GM23338 (cell line): ENCODE data around the gene TAOK1. TPM values are rescaled to one million over a fixed set of nuclear protein-coding genes. Genes with fewer than 3 reads are reported as not detected.

ENCODE experiments used
- ATAC-seq: fragments of 200-7000 bp; cut with Tn5 transposase; 3 replicates; pipeline ENCODE4 v1.9.1; 2020
- DNase-seq: peaks from one replicate; pipeline ENCODE4 v3.0.0-alpha.2; 2015; ENCODE audit warnings: low spot score
- H2AFZ ChIP-seq: fragments of 200-600 bp; sonication (generic); 2 replicates; pipeline ENCODE4 v1.8.0; 2016; ENCODE audit warnings: antibody characterized with exemption, mild to moderate bottlenecking, moderate library complexity
- H3F3A ChIP-seq: fragments of 200-600 bp; sonication (generic); replicated peaks from 2 replicates; pipeline ENCODE4 v1.8.0; 2017; ENCODE audit warnings: antibody characterized with exemption, mixed run types, low read depth
- H3K27ac ChIP-seq: fragments of 200-600 bp; sonication (generic); 2 replicates; pipeline ENCODE4 v1.6.1; 2016; ENCODE audit warnings: low read depth
- H3K27me3 ChIP-seq: fragments of 200-600 bp; sonication (generic); 2 replicates; pipeline ENCODE4 v1.8.0; 2016; ENCODE audit warnings: mild to moderate bottlenecking, mixed run types, moderate library complexity; ENCODE audit not compliant: insufficient read depth
- H3K36me3 ChIP-seq: fragments of 200-600 bp; sonication (generic); 2 replicates; pipeline ENCODE4 v1.8.0; 2016; ENCODE audit warnings: mild to moderate bottlenecking; ENCODE audit not compliant: insufficient read depth
- H3K4me1 ChIP-seq: fragments of 200-600 bp; sonication (generic); 2 replicates; pipeline ENCODE4 v1.8.0; 2016; ENCODE audit warnings: mild to moderate bottlenecking, moderate library complexity; ENCODE audit not compliant: insufficient read depth
- H3K4me2 ChIP-seq: fragments of 200-600 bp; sonication (generic); 2 replicates; pipeline ENCODE4 v1.7.1; 2017; ENCODE audit warnings: mixed run types
- H3K4me3 ChIP-seq: fragments of 200-600 bp; sonication (generic); 2 replicates; pipeline ENCODE4 v1.6.1; 2016; ENCODE audit warnings: mixed run types
- H3K79me2 ChIP-seq: fragments of 200-600 bp; sonication (generic); replicated peaks from 2 replicates; pipeline ENCODE4 v1.8.0; 2017; ENCODE audit warnings: mild to moderate bottlenecking; ENCODE audit not compliant: insufficient read depth
- H3K9me2 ChIP-seq: fragments of 200-600 bp; sonication (generic); 2 replicates; pipeline ENCODE4 v1.8.0; 2017; ENCODE audit not compliant: insufficient read depth
- H4K20me1 ChIP-seq: fragments of 200-600 bp; sonication (generic); replicated peaks from 2 replicates; pipeline ENCODE4 v1.8.0; 2017; ENCODE audit warnings: mild to moderate bottlenecking; ENCODE audit not compliant: insufficient read depth
- H3K27ac Mint-ChIP-seq: 2 replicates; pipeline ENCODE4 v1.8.0; 2020; ENCODE audit warnings: inconsistent platforms, mild to moderate bottlenecking, moderate library complexity, mixed read lengths
- H3K27me3 Mint-ChIP-seq: 3 replicates; pipeline ENCODE4 v1.8.0; 2022; ENCODE audit warnings: low read depth, mild to moderate bottlenecking, moderate library complexity, mixed read lengths, inconsistent platforms; ENCODE audit not compliant: insufficient read depth, poor library complexity
- H3K36me3 Mint-ChIP-seq: 3 replicates; pipeline ENCODE4 v1.8.0; 2021; ENCODE audit warnings: low read depth, mild to moderate bottlenecking, inconsistent platforms, moderate library complexity, mixed read lengths
- H3K4me1 Mint-ChIP-seq: 3 replicates; pipeline ENCODE4 v1.8.0; 2020; ENCODE audit warnings: mild to moderate bottlenecking, inconsistent platforms, mixed read lengths
- H3K4me3 Mint-ChIP-seq: 3 replicates; pipeline ENCODE4 v1.8.0; 2021; ENCODE audit warnings: moderate library complexity, mild to moderate bottlenecking, inconsistent platforms, mixed read lengths
- H3K9me3 Mint-ChIP-seq: 3 replicates; pipeline ENCODE4 v1.8.0; 2020; ENCODE audit warnings: moderate library complexity, mild to moderate bottlenecking, inconsistent platforms, mixed read lengths
- CREB1 ChIP-seq: fragments of 250-450 bp; sonication (Bioruptor Pico); IDR thresholded peaks from 2 replicates; pipeline ENCODE4 v1.5.0; 2020; ENCODE audit warnings: low read depth, mild to moderate bottlenecking, moderate library complexity
- EZH2 ChIP-seq: fragments of 200-600 bp; sonication (generic); IDR thresholded peaks from one replicate; pipeline ENCODE4 v1.8.0; 2017; ENCODE audit warnings: antibody characterized with exemption, mild to moderate bottlenecking, low read depth; ENCODE audit not compliant: unreplicated experiment
- JUNB ChIP-seq: IDR thresholded peaks from one replicate; pipeline ENCODE4 v1.6.1; 2016; ENCODE audit warnings: antibody characterized with exemption; ENCODE audit not compliant: unreplicated experiment
- NANOG ChIP-seq: IDR thresholded peaks from 2 replicates; pipeline ENCODE4 v1.6.1; 2016; ENCODE audit warnings: antibody characterized with exemption, borderline replicate concordance
- ZNF114 ChIP-seq: fragments of 250-450 bp; sonication (Bioruptor Pico); IDR thresholded peaks from 2 replicates; pipeline ENCODE4 v1.5.0; 2020; ENCODE audit warnings: mild to moderate bottlenecking, moderate library complexity
- polyA plus RNA-seq: library from polyadenylated mRNA; unstranded; fragments of >200 nt; fragmentation: Nextera tagmentation; extraction: Ambion mirVana; gene quantifications from 2 replicates; pipeline ENCODE4 v1.2.1, GENCODE V29; 2016
- total RNA-seq: library from RNA; depleted of rRNA; stranded (reverse); fragments of >200 nt; shearing (Covaris generic); gene quantifications from 2 replicates; pipeline ENCODE4 v1.2.3, GENCODE V29; 2014
- TF ChIP-seq, protein P1 (sequence below), 2 experiments: fragments of 200-600 bp in 1 of 2; sonication (generic) in 1 of 2; conservative IDR thresholded peaks; 2 replicates each; pipeline versions ENCODE4 v1.5.1 to v1.6.1; 2016 to 2017; ENCODE audit warnings: antibody characterized with exemption in 2 of 2, low read depth in 2 of 2, mild to moderate bottlenecking in 2 of 2, moderate library complexity in 1 of 2
- TF ChIP-seq, protein P2 (sequence below): fragments of 250-450 bp; sonication (Bioruptor Pico); IDR thresholded peaks from 2 replicates; pipeline ENCODE4 v1.5.0; 2020; ENCODE audit warnings: mild to moderate bottlenecking, moderate library complexity

The TAOK1 gene
- total and polyA plus RNA-seq, 2 experiments from 2014 or later = 19.4 to 69.8 TPM

- Histone ChIP-seq H3K4me3 (no peak overlapping the region), H3K9me2 (no peaks in the 10 kb centered on the region), H3K79me2 (no peaks in the 10 kb centered on the region), H3K27ac (0 out of 2 replicates have a peak overlapping the region, but pooled peaks have one; percentile 21), H3K4me1 (peaks cover 14% of the 10 kb centered on the region; the same call in 1 of the 2 replicates), H4K20me1 (no peaks in the 10 kb centered on the region), H2AFZ (no peak overlapping the region), H3K27me3 (no peaks in the 10 kb centered on the region), H3K4me2 (peak overlapping the region; percentile 59), H3F3A (no peaks in the 10 kb centered on the region), H3K36me3 (no peaks in the 10 kb centered on the region)
- TF ChIP-seq JUNB = no peak
- TF ChIP-seq, protein P1, sequence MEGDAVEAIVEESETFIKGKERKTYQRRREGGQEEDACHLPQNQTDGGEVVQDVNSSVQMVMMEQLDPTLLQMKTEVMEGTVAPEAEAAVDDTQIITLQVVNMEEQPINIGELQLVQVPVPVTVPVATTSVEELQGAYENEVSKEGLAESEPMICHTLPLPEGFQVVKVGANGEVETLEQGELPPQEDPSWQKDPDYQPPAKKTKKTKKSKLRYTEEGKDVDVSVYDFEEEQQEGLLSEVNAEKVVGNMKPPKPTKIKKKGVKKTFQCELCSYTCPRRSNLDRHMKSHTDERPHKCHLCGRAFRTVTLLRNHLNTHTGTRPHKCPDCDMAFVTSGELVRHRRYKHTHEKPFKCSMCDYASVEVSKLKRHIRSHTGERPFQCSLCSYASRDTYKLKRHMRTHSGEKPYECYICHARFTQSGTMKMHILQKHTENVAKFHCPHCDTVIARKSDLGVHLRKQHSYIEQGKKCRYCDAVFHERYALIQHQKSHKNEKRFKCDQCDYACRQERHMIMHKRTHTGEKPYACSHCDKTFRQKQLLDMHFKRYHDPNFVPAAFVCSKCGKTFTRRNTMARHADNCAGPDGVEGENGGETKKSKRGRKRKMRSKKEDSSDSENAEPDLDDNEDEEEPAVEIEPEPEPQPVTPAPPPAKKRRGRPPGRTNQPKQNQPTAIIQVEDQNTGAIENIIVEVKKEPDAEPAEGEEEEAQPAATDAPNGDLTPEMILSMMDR (conservative IDR thresholded peaks at IDR 0.05; ENCODE audit: low read depth in 2 of 2) = no peak
- Mint-ChIP-seq H3K9me3 (no peaks in the 10 kb centered on the region), H3K4me3 (no peak overlapping the region), H3K36me3 (no peaks in the 10 kb centered on the region), H3K27me3 (peaks cover 6% of the 10 kb centered on the region), H3K4me1 (no peaks in the 10 kb centered on the region; the same call in 2 of the 3 replicates), H3K27ac (no peak overlapping the region)
- DNase-seq = peak; percentile 87
- ATAC-seq = peak; percentile 69
Measured at GRCh38 chr17:29368926-29369325, 21.2 kb upstream of the TAOK1 start.

GRCh38 chr17:29369831-29370735, 20.1 kb upstream of the TAOK1 start:
- H2AFZ ChIP-seq = peak overlapping the region; percentile 50; the same call in 1 of the 2 replicates
- no peaks in the 10 kb centered on the region for H3K9me2 ChIP-seq
- H3K36me3 ChIP-seq = no peaks in the 10 kb centered on the region
- no peaks in the 10 kb centered on the region for H4K20me1 ChIP-seq
- peak overlapping the region; percentile 35 for H3K4me3 ChIP-seq
- DNase-seq = peak; percentile 92
- Mint-ChIP-seq H3K27me3 (peaks cover 6% of the 10 kb centered on the region), H3K9me3 (no peaks in the 10 kb centered on the region), H3K4me1 (peaks cover 6% of the 10 kb centered on the region; the same call in 2 of the 3 replicates), H3K27ac (no peak overlapping the region), H3K4me3 (no peak overlapping the region), H3K36me3 (no peaks in the 10 kb centered on the region)
- peak; percentile 96 for ATAC-seq
- no peaks in the 10 kb centered on the region for H3K27me3 ChIP-seq
- H3F3A ChIP-seq = no peaks in the 10 kb centered on the region
- peak overlapping the region; percentile 21; the same call in 1 of the 2 replicates for H3K27ac ChIP-seq
- peak overlapping the region; percentile 59; the same call in 1 of the 2 replicates for H3K4me2 ChIP-seq
- peaks cover 23% of the 10 kb centered on the region for H3K4me1 ChIP-seq
- no peaks in the 10 kb centered on the region for H3K79me2 ChIP-seq
- TF ChIP-seq, protein P2, sequence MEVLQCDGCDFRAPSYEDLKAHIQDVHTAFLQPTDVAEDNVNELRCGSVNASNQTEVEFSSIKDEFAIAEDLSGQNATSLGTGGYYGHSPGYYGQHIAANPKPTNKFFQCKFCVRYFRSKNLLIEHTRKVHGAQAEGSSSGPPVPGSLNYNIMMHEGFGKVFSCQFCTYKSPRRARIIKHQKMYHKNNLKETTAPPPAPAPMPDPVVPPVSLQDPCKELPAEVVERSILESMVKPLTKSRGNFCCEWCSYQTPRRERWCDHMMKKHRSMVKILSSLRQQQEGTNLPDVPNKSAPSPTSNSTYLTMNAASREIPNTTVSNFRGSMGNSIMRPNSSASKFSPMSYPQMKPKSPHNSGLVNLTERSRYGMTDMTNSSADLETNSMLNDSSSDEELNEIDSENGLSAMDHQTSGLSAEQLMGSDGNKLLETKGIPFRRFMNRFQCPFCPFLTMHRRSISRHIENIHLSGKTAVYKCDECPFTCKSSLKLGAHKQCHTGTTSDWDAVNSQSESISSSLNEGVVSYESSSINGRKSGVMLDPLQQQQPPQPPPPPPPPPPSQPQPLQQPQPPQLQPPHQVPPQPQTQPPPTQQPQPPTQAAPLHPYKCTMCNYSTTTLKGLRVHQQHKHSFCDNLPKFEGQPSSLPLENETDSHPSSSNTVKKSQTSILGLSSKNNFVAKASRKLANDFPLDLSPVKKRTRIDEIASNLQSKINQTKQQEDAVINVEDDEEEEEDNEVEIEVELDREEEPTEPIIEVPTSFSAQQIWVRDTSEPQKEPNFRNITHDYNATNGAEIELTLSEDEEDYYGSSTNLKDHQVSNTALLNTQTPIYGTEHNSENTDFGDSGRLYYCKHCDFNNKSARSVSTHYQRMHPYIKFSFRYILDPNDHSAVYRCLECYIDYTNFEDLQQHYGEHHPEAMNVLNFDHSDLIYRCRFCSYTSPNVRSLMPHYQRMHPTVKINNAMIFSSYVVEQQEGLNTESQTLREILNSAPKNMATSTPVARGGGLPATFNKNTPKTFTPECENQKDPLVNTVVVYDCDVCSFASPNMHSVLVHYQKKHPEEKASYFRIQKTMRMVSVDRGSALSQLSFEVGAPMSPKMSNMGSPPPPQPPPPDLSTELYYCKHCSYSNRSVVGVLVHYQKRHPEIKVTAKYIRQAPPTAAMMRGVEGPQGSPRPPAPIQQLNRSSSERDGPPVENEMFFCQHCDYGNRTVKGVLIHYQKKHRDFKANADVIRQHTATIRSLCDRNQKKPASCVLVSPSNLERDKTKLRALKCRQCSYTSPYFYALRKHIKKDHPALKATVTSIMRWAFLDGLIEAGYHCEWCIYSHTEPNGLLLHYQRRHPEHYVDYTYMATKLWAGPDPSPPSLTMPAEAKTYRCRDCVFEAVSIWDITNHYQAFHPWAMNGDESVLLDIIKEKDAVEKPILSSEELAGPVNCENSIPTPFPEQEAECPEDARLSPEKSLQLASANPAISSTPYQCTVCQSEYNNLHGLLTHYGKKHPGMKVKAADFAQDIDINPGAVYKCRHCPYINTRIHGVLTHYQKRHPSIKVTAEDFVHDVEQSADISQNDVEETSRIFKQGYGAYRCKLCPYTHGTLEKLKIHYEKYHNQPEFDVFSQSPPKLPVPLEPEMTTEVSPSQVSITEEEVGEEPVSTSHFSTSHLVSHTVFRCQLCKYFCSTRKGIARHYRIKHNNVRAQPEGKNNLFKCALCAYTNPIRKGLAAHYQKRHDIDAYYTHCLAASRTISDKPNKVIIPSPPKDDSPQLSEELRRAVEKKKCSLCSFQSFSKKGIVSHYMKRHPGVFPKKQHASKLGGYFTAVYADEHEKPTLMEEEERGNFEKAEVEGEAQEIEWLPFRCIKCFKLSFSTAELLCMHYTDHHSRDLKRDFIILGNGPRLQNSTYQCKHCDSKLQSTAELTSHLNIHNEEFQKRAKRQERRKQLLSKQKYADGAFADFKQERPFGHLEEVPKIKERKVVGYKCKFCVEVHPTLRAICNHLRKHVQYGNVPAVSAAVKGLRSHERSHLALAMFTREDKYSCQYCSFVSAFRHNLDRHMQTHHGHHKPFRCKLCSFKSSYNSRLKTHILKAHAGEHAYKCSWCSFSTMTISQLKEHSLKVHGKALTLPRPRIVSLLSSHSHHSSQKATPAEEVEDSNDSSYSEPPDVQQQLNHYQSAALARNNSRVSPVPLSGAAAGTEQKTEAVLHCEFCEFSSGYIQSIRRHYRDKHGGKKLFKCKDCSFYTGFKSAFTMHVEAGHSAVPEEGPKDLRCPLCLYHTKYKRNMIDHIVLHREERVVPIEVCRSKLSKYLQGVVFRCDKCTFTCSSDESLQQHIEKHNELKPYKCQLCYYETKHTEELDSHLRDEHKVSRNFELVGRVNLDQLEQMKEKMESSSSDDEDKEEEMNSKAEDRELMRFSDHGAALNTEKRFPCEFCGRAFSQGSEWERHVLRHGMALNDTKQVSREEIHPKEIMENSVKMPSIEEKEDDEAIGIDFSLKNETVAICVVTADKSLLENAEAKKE = no peak
- TF ChIP-seq CREB1 (peak; percentile 43; the same call in 1 of the 2 replicates), JUNB (no peak), NANOG (no peak), ZNF114 (no peak), EZH2 (no peak)
- TF ChIP-seq, protein P1 (conservative IDR thresholded peaks at IDR 0.05; ENCODE audit: low read depth in 2 of 2) = peak; percentile 76 to 78
